ENCODE results near the gene TMX1. TPM values are rescaled to one million over a fixed set of nuclear protein-coding genes. Genes with fewer than 3 reads are reported as not detected.

TMX1 gene
- total and polyA plus RNA-seq, 3 donors from 2014 or later, result 19.2 to 30.7 (median 19.5) TPM

DNA sequence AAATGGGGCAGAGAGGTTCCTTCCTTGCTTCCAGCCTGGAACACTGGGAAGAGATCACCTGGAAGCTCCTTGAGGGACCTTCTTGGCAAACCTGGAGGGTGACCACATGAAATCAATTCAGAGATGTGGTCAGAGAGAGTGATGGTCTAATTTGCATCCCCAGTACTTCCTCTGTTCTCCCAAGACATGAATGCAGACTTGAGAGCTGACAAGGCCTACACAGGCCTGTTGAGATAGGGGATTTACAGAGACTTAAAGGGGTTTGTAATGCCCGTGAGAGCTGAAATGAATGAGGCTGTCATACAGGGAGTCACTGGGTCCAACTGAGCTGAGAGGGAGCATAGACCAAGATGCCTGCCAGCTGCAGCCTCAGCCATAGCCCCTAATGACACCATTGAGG is 45.1 kb downstream of the TMX1 start:
- Histone ChIP-seq H3K4me1 (no peaks in the 10 kb centered on the region), H3K4me3 (no peak overlapping the region), H3K27ac (no peak overlapping the region), H3K9me3 (no peaks in the 10 kb centered on the region), H3K36me3 (ENCODE audit: low read depth, missing control alignments) (no peaks in the 10 kb centered on the region), H3K27me3 (no peaks in the 10 kb centered on the region)
- intact Hi-C loops (cut with DNase I; ENCODE audit: low total_unique reads), result loop anchor here (5.0 kb wide), 1 partner anchor 492 kb away; no protein-coding TSS in a partner anchor
- WGBS, 2 donors, result 94 to 100% methylated on average over 1 of the region's 1 CpG
- no peak for TF ChIP-seq POLR2A (IDR thresholded peaks at IDR 0.05)
- TF ChIP-seq, protein P1, sequence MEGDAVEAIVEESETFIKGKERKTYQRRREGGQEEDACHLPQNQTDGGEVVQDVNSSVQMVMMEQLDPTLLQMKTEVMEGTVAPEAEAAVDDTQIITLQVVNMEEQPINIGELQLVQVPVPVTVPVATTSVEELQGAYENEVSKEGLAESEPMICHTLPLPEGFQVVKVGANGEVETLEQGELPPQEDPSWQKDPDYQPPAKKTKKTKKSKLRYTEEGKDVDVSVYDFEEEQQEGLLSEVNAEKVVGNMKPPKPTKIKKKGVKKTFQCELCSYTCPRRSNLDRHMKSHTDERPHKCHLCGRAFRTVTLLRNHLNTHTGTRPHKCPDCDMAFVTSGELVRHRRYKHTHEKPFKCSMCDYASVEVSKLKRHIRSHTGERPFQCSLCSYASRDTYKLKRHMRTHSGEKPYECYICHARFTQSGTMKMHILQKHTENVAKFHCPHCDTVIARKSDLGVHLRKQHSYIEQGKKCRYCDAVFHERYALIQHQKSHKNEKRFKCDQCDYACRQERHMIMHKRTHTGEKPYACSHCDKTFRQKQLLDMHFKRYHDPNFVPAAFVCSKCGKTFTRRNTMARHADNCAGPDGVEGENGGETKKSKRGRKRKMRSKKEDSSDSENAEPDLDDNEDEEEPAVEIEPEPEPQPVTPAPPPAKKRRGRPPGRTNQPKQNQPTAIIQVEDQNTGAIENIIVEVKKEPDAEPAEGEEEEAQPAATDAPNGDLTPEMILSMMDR (IDR thresholded peaks at IDR 0.05), result no peak
- DNase-seq, result no peak

DNA sequence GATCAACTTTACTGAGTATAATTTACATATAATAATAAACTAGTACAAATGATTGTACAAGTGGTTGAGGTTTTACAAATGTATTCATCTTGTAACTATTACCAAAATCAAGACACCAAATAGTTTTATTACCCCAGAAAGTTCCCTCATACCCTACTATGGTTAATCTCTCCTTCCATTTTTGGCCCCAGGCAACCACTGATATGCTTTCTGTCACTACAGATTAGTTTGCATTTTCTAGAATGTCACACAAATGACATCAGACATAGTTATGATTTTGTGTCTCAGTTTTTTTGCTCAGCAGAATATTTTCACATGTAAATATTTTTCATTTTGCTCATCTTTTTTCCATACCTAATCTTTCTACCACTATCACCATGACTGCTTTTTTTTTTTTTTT is 49.1 kb downstream of the TMX1 start:
- Histone ChIP-seq H3K27me3 (no peaks in the 10 kb centered on the region), H3K4me1 (peaks cover 9% of the 10 kb centered on the region), H3K9me3 (no peaks in the 10 kb centered on the region), H3K27ac (no peak overlapping the region), H3K36me3 (ENCODE audit: low read depth, missing control alignments) (no peaks in the 10 kb centered on the region), H3K4me3 (no peak overlapping the region)
- intact Hi-C loops (cut with DNase I; ENCODE audit: low total_unique reads), result loop anchor here (5.0 kb wide), 1 partner anchor 488 kb away; no protein-coding TSS in a partner anchor
- DNase-seq, result no peak
- TF ChIP-seq POLR2A (IDR thresholded peaks at IDR 0.05), result no peak
- TF ChIP-seq, protein P1 (IDR thresholded peaks at IDR 0.05), result no peak

DNA sequence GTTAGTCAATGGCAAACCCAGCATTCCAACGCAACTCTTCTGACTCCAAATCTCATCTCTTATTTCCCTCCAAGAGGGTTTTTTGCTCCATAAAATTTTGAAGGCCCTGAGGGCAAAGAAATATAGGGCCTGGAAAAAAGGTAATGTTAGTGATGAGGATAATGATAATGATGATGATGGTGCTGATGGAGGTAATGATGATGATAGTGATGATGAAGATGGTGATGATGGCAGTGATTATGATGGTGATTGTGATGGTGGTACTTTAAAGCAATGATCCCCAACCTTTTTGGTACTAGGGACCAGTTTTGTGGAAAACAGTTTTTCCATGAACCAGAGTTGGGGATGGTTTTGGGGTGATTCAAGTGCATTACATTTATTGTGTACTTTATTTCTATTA is 50.1 kb downstream of the TMX1 start:
- no peak overlapping the region for H3K4me3 ChIP-seq
- H3K9me3 ChIP-seq, result no peaks in the 10 kb centered on the region
- DNase-seq, result no peak
- H3K27me3 ChIP-seq, result no peaks in the 10 kb centered on the region
- no peaks in the 10 kb centered on the region for H3K36me3 ChIP-seq (ENCODE audit: low read depth, missing control alignments)
- H3K4me1 ChIP-seq, result peaks cover 9% of the 10 kb centered on the region
- no peak overlapping the region for H3K27ac ChIP-seq
- intact Hi-C loops (cut with DNase I; ENCODE audit: low total_unique reads), result no loop called here
- TF ChIP-seq, protein P1 (IDR thresholded peaks at IDR 0.05), result no peak
- TF ChIP-seq POLR2A (IDR thresholded peaks at IDR 0.05), result no peak
- 90 to 97% methylated on average over 1 of the region's 1 CpG for WGBS, 2 donors

DNA sequence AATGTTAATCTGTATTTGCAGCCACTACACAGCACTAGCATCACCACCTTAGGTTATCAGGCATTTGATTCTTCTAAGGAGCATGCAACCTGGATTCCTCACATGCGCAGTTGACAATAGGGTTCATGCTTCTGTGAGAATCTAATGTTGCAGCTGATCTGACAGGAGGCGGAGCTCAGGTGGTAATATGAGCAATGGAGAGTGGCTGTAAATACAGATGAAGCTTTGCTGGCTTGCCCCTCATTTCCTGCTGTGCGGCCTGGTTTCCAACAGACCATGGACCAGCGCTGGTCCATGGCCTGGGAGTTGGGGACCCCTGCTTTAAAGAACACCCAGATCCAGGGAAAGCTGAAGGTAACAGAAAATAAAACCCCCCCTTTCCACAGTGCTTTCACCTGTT is 51.0 kb downstream of the TMX1 start:
- 96 to 98% methylated on average over 4 of the region's 4 CpGs for WGBS, 2 donors
- H3K9me3 ChIP-seq, result no peaks in the 10 kb centered on the region
- intact Hi-C loops (cut with DNase I; ENCODE audit: low total_unique reads), result no loop called here

More for the DNA sequence above, 51.0 kb downstream of the TMX1 start:
- DNase-seq, result no peak
- no peak overlapping the region for H3K27ac ChIP-seq
- no peaks in the 10 kb centered on the region for H3K27me3 ChIP-seq
- no peaks in the 10 kb centered on the region for H3K36me3 ChIP-seq (ENCODE audit: low read depth, missing control alignments)
- peaks cover 9% of the 10 kb centered on the region for H3K4me1 ChIP-seq
- no peak for TF ChIP-seq POLR2A (IDR thresholded peaks at IDR 0.05)
- TF ChIP-seq, protein P1 (IDR thresholded peaks at IDR 0.05), result no peak
- no peak overlapping the region for H3K4me3 ChIP-seq

Data from testis (tissue), 3 donors.